Mesothelial cell of epicardium (in vitro differentiated cells): ENCODE results near the gene WDR70. TPM values are rescaled to one million over a fixed set of nuclear protein-coding genes. Genes with fewer than 3 reads are reported as not detected.

Experiments
- DNase-seq, 2 experiments: peaks; one replicate each; pipeline ENCODE4 v3.0.0; 2021; ENCODE audit warnings: low spot score in 2 of 2; ENCODE audit not compliant: unreplicated experiment in 2 of 2
- H3K27ac Mint-ChIP-seq: 2 replicates; pipeline ENCODE4 v1.8.0; 2021; ENCODE audit warnings: mixed read lengths
- H3K27me3 Mint-ChIP-seq: 2 replicates; pipeline ENCODE4 v1.8.0; 2021; ENCODE audit warnings: low read depth, mixed read lengths
- H3K36me3 Mint-ChIP-seq: 2 replicates; pipeline ENCODE4 v1.8.0; 2021; ENCODE audit warnings: mixed read lengths
- H3K4me1 Mint-ChIP-seq: 2 replicates; pipeline ENCODE4 v1.8.0; 2021; ENCODE audit warnings: mixed read lengths
- H3K4me3 Mint-ChIP-seq: 2 replicates; pipeline ENCODE4 v1.8.0; 2021; ENCODE audit warnings: mild to moderate bottlenecking, moderate library complexity, mixed read lengths
- H3K9me3 Mint-ChIP-seq: 2 replicates; pipeline ENCODE4 v1.8.0; 2021; ENCODE audit warnings: mixed read lengths
- CTCF ChIP-seq: fragments of 200-600 bp; sonication (generic); IDR thresholded peaks from one replicate; pipeline ENCODE4 v1.5.0; 2021; ENCODE audit warnings: antibody characterized with exemption; ENCODE audit not compliant: unreplicated experiment
- total RNA-seq: library from RNA; stranded (reverse); gene quantifications from 3 replicates; pipeline ENCODE4 v1.2.1, GENCODE V29; 2021

The WDR70 gene
- total RNA-seq, 1 donor from 2014 or later = 47.8 TPM

GRCh38 chr5:37567566-37567965 is 188.4 kb downstream of the WDR70 start:
- H3K27me3 Mint-ChIP-seq = peaks cover 8% of the 10 kb centered on the region
- no peaks in the 10 kb centered on the region for H3K36me3 Mint-ChIP-seq
- TF ChIP-seq CTCF = no peak
- H3K27ac Mint-ChIP-seq = no peak overlapping the region
- H3K9me3 Mint-ChIP-seq = no peaks in the 10 kb centered on the region
- DNase-seq = no peak
- no peak overlapping the region for H3K4me3 Mint-ChIP-seq
- peaks cover 32% of the 10 kb centered on the region for H3K4me1 Mint-ChIP-seq

GRCh38 chr5:37568018-37568753 is 189.1 kb downstream of the WDR70 start:
- Mint-ChIP-seq H3K27me3 (peaks cover 8% of the 10 kb centered on the region), H3K27ac (no peak overlapping the region), H3K4me1 (peaks cover 38% of the 10 kb centered on the region), H3K9me3 (no peaks in the 10 kb centered on the region), H3K36me3 (no peaks in the 10 kb centered on the region), H3K4me3 (no peak overlapping the region)
- no peak for TF ChIP-seq CTCF
- no peak for DNase-seq

DNA sequence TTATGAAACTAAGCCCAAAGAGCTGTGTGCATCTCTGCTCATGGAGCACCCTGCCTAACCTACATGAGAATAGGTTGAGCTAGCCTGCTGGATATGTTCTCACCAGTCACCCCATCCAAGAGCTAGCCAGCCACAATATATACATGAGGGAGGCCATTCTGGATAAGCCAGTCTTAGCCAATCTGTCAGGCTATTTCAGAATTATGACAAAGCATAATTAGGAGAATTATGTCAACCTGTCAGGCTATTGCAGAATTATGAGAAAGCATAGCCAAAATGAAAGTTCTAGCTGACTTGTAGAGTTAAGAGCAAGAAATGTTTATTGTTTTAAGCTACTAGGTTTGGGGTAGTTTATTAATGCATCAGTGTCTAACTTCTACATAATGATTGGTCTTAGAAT is 189.8 kb downstream of the WDR70 start:
- Mint-ChIP-seq H3K4me1 (peaks cover 44% of the 10 kb centered on the region), H3K27ac (no peak overlapping the region), H3K4me3 (no peak overlapping the region), H3K9me3 (no peaks in the 10 kb centered on the region), H3K36me3 (peaks cover 2% of the 10 kb centered on the region), H3K27me3 (peaks cover 8% of the 10 kb centered on the region)
- no peak for DNase-seq
- TF ChIP-seq CTCF = no peak

GRCh38 chr5:37569466-37569865 is 190.3 kb downstream of the WDR70 start:
- H3K9me3 Mint-ChIP-seq = peaks cover 1% of the 10 kb centered on the region
- DNase-seq = no peak

DNA sequence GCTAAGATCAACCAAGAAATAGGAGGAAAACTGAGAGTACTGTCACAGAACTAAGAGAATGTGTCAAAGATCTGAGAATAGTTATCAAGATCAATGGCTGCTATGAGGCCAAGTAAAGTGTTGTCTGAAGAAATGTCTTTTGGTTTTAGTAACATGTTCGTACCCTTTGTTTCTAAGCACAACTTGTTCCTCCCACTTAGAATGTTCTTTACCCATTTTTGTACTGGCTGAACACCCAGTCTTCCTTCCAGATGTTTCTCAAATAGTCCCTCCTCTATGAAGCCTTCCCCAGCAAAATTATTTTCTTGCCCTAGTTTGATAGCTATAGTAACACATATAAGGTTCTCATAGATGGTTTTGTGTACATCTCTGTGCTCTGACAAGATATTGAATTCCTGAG is 191.5 kb downstream of the WDR70 start:
- H3K36me3 Mint-ChIP-seq = peaks cover 10% of the 10 kb centered on the region
- peaks cover 6% of the 10 kb centered on the region for H3K9me3 Mint-ChIP-seq
- no peak for TF ChIP-seq CTCF
- H3K4me1 Mint-ChIP-seq = peaks cover 35% of the 10 kb centered on the region
- H3K27ac Mint-ChIP-seq = no peak overlapping the region
- H3K27me3 Mint-ChIP-seq = peaks cover 10% of the 10 kb centered on the region
- no peak for DNase-seq
- no peak overlapping the region for H3K4me3 Mint-ChIP-seq

More at GRCh38 chr5:37569466-37569865, 190.3 kb downstream of the WDR70 start:
- Mint-ChIP-seq H3K4me1 (peaks cover 44% of the 10 kb centered on the region), H3K27me3 (peaks cover 10% of the 10 kb centered on the region), H3K4me3 (no peak overlapping the region), H3K27ac (no peak overlapping the region), H3K36me3 (peaks cover 5% of the 10 kb centered on the region)
- no peak for TF ChIP-seq CTCF
